K562 (cell line): Measurements from ENCODE around the gene ZBTB20. TPM values are rescaled to one million over a fixed set of nuclear protein-coding genes. Genes with fewer than 3 reads are reported as not detected.

ENCODE experiments used
- ATAC-seq: fragments of 200-7000 bp; cut with Tn5 transposase; 3 replicates; pipeline ENCODE4 v1.9.1; 2020; ENCODE audit warnings: moderate library complexity
- BruUV-seq: library from RNA; stranded (reverse); fragments of 400-500 nt; replicated peaks from 2 replicates; lab custom pipeline; 2021; lab: Mats Ljungman, UMichigan
- CTCF ChIA-PET: fragments of 300-600 bp; formaldehyde crosslinking; extraction: SDS; loops from one replicate; lab custom pipeline; 2021; ENCODE audit warnings: low intra/inter-chr PET ratio; lab: Yijun Ruan, JAX
- POLR2A ChIA-PET: fragments of 300-600, 350-650 bp; sonication (Branson Sonifier 250); formaldehyde crosslinking; extraction: SDS; loops from one replicate; lab custom pipeline; 2021; ENCODE audit warnings: antibody characterized with exemption, inconsistent platforms; lab: Yijun Ruan, JAX
- DNase-seq, 4 experiments: peaks; one replicate each; pipeline versions ENCODE4 v3.0.0 to v3.0.0-alpha.2; 2011 to 2018; ENCODE audit warnings: low spot score in 3 of 4, mixed read lengths in 3 of 4; ENCODE audit errors: extremely low read depth in 1 of 4
- FAIRE-seq: peaks from 2 replicates; lab custom pipeline; 2011; peaks lifted over from hg19 to GRCh38; lab: Jason Lieb, UNC
- H2AFZ ChIP-seq: 2 replicates; pipeline ENCODE4 v1.6.0; 2011; ENCODE audit warnings: low read depth, low read length, control low read depth, inconsistent platforms
- H3K27ac ChIP-seq: fragments of 200-600 bp; 3 replicates; pipeline ENCODE4 v1.8.0; 2011; ENCODE audit warnings: low read depth, mild to moderate bottlenecking, control low read depth, inconsistent platforms, low read length, moderate library complexity, mixed read lengths; ENCODE audit errors: extremely low read depth
- H3K27me3 ChIP-seq, 2 experiments: fragments of 300-600 bp in 1 of 2; 2 replicates in 1 of 2; 3 replicates in 1 of 2; pipeline versions ENCODE4 v1.6.0 to v1.8.0; 2011; ENCODE audit warnings: inconsistent platforms in 2 of 2, low read length in 2 of 2, mild to moderate bottlenecking in 1 of 2, mixed read lengths in 1 of 2, moderate library complexity in 1 of 2; ENCODE audit not compliant: control insufficient read depth in 2 of 2, insufficient read depth in 2 of 2
- H3K36me3 ChIP-seq: fragments of 300-600 bp; 3 replicates; pipeline ENCODE4 v1.8.0; 2011; ENCODE audit warnings: mild to moderate bottlenecking, low read length, inconsistent platforms; ENCODE audit not compliant: control insufficient read depth, insufficient read depth
- H3K4me1 ChIP-seq, 2 experiments: fragments of 200-600 bp in 1 of 2; replicated peaks in 1 of 2; 2 replicates in 1 of 2; 3 replicates in 1 of 2; pipeline versions ENCODE4 v1.5.1 to v1.8.0; 2011; ENCODE audit warnings: inconsistent platforms in 2 of 2, low read length in 2 of 2, mild to moderate bottlenecking in 1 of 2, mixed read lengths in 1 of 2, moderate library complexity in 1 of 2; ENCODE audit not compliant: control insufficient read depth in 2 of 2, insufficient read depth in 2 of 2
- H3K4me2 ChIP-seq: 2 replicates; pipeline ENCODE4 v1.6.1; 2011; ENCODE audit warnings: low read length, control low read depth, inconsistent platforms, mixed read lengths; ENCODE audit not compliant: insufficient read depth
- H3K4me3 ChIP-seq: fragments of 200-600 bp; sonication (generic), shearing (Covaris generic); 2 replicates; pipeline ENCODE4 v1.5.1; 2016; ENCODE audit warnings: control low read depth, inconsistent platforms
- H3K79me2 ChIP-seq: fragments of 200-600 bp; 3 replicates; pipeline ENCODE4 v1.8.0; 2011; ENCODE audit warnings: low read length, inconsistent platforms; ENCODE audit not compliant: control insufficient read depth, insufficient read depth
- H3K9ac ChIP-seq, 2 experiments: 2 replicates each; pipeline versions ENCODE4 v1.6.0 to v1.6.1; 2011; ENCODE audit warnings: low read depth in 2 of 2, low read length in 2 of 2, control low read depth in 1 of 2, inconsistent platforms in 1 of 2, mild to moderate bottlenecking in 1 of 2, mixed read lengths in 1 of 2; ENCODE audit not compliant: insufficient read depth in 1 of 2
- H3K9me1 ChIP-seq: one replicate; pipeline ENCODE4 v1.6.0; 2011; ENCODE audit warnings: inconsistent platforms, mild to moderate bottlenecking, low read length, moderate library complexity; ENCODE audit not compliant: control insufficient read depth, insufficient read depth
- H3K9me3 ChIP-seq: replicated peaks from 2 replicates; pipeline ENCODE4 v1.5.1; 2011; ENCODE audit warnings: low read depth, low read length, inconsistent platforms; ENCODE audit not compliant: control insufficient read depth, insufficient read depth
- H4K20me1 ChIP-seq: replicated peaks from 2 replicates; pipeline ENCODE4 v1.6.1; 2011; ENCODE audit warnings: low read length, inconsistent platforms, mixed read lengths; ENCODE audit not compliant: control insufficient read depth, insufficient read depth
- SAFB2 ChIP-seq: fragments of 200-400 bp; formaldehyde crosslinking; IDR thresholded peaks from 2 replicates; pipeline ENCODE4 v1.6.1; 2018; ENCODE audit warnings: borderline replicate concordance, low read length, low read depth, moderate library complexity; ENCODE audit not compliant: severe bottlenecking
- ZNF507 ChIP-seq: conservative IDR thresholded peaks from 2 replicates; pipeline ENCODE4 v1.6.1; 2017; ENCODE audit warnings: missing genetic modification characterization, missing compliant biosample characterization
- ZNF695 ChIP-seq: fragments of 450-650 bp; formaldehyde crosslinking; IDR thresholded peaks from 2 replicates; pipeline ENCODE4 v1.4.0; 2020; ENCODE audit warnings: mild to moderate bottlenecking, moderate library complexity
- WGBS: fragments of 100-300 bp; shearing (Covaris generic); methylation state at CpG from one replicate; pipeline ENCODE4 v1.1.6; 2016; ENCODE audit warnings: low coverage, mixed read lengths; ENCODE audit not compliant: insufficient coverage; ENCODE audit errors: missing lambda C conversion rate; 5-methylcytosine and 5-hydroxymethylcytosine counted together
- in situ Hi-C: fragments of 300-500 bp; cut with MboI; formaldehyde crosslinking; loops from 4 replicates; pipeline ENCODE4 v1.15.0; 2018; ENCODE audit warnings: inconsistent platforms, mixed read lengths
- intact Hi-C: fragments of 100-400 bp; cut with micrococcal nuclease; formaldehyde crosslinking; loops from 2 replicates; pipeline ENCODE4 v1.14.2; 2022
- polyA plus RNA-seq, 8 experiments: library from polyadenylated mRNA; depleted of rRNA in 4 of 8; stranded (reverse) in 5 of 8; unstranded in 3 of 8; fragments of >200 nt; fragmentation: Nextera tagmentation in 2 of 8; fragmentation: Illumina TruSeq in 1 of 8; extraction: Ambion mirVana in 2 of 8; extraction: Trizol in 1 of 8; gene quantifications; 2 replicates each; pipeline versions ENCODE4 v1.2.1 to v1.2.3, GENCODE V29; 2011 to 2014; ENCODE audit warnings: inconsistent platforms in 1 of 8, missing spikeins in 1 of 8
- total RNA-seq, 7 experiments: library from RNA; depleted of rRNA in 6 of 7; stranded (reverse); fragments of >200 nt in 6 of 7; fragmentation: Illumina TruSeq in 2 of 7; extraction: Trizol in 2 of 7; gene quantifications; 2 replicates each; pipeline versions ENCODE4 v1.2.1 to v1.2.3, GENCODE V29; 2011 to 2021; ENCODE audit warnings: low replicate concordance in 1 of 7

Gene ZBTB20
- total and polyA plus RNA-seq, 9 of the 15 experiments (the other 6 are each of a cell fraction or from before 2014, with no cell fraction given) = 0.17 to 1.7 (median 0.45) TPM

DNA sequence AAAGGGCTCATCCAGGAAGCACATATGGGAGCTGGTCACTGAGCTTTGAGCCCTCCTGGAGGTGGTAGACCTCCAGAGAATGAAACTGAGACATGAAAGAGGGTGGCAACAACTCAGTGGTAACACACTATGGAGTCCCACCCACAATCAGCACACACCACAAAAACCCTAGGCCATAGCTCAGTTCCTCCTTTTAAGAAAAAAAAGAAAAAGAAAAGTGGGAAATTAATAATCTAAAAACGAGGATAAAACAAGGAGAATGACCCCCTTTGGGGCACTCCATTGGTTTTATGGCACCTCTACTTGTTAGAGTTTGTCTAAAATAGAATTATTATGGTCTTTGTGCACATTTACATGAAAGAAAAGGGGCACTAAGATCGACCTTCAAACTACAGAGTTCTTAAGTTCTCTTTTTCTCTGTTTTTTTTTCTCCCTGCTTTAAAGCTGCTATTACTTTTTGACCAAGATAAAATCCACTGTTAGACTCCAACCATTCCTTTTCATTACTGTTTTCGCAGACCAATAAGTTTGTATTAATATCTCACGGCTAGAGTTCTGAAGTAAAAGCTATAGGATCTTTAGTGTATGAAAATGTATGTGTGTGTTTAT is 40.2 kb upstream of the ZBTB20 start:
- no peak overlapping the region for H3K27ac ChIP-seq
- no TSS peak for BruUV-seq
- ChIA-PET POLR2A (no interaction called here), CTCF (no interaction called here)
- intact Hi-C loops (no loop called here), in situ Hi-C loops (no loop called here)
- H2AFZ ChIP-seq = no peak overlapping the region
- no peaks in the 10 kb centered on the region for H4K20me1 ChIP-seq
- no peak for FAIRE-seq
- no peak overlapping the region for H3K9ac ChIP-seq
- H3K9me1 ChIP-seq = no peaks in the 10 kb centered on the region
- no peak for TF ChIP-seq ZNF507
- H3K79me2 ChIP-seq = no peaks in the 10 kb centered on the region
- ATAC-seq = no peak
- WGBS = 5% methylated on average over 4 of the region's 4 CpGs
- H3K4me1 ChIP-seq = peaks cover 0 to 7% of the 10 kb centered on the region in 2 experiments; a peak in 2 of 5 replicates
- H3K36me3 ChIP-seq = no peaks in the 10 kb centered on the region
- no peaks in the 10 kb centered on the region for H3K9me3 ChIP-seq
- no peaks in the 10 kb centered on the region for H3K27me3 ChIP-seq
- H3K4me3 ChIP-seq = no peak overlapping the region
- DNase-seq = no peak
- no peak overlapping the region for H3K4me2 ChIP-seq

DNA sequence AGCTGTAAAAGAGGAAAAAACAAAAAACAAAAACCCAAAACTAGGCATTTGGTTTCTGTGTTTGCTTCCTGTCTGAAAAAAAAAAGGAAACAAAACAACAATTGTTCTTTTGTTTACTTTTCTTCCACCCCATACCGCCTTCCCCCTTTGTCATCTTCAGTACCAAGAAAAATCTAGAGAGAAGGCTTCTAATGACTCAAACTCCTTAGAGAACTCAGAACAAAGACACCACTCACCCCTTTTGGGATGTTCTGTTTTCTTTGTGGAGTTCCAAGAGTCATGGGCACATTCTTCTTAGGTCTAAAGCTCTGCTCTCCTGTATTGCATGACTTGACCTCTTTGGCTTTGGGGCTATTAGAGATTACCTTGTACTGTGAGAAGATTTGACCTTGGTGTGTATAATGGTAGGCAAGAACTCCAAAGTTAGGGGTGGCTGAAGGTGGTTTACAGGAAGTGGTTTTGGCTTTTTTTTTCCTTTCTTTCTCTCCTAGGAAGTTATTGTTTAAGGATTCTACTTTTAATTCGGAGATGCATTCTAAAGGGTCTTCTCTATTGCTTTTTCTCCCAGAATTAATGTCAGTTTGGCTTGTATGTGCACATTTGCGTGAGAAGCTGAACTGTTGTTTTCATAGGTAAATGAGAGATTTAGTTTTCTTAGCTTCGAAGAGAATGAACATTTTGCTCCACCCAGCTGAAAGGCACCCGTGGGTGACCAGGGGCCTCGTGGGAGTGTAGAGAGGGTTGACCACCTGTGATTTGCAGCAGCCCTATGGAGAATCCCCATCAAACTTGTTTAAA is 39.5 kb upstream of the ZBTB20 start:
- Histone ChIP-seq H3K27ac (no peak overlapping the region), H3K9me3 (no peaks in the 10 kb centered on the region), H3K4me3 (no peak overlapping the region), H3K79me2 (no peaks in the 10 kb centered on the region), H3K4me2 (no peak overlapping the region), H4K20me1 (no peaks in the 10 kb centered on the region), H3K9ac (no peak overlapping the region), H2AFZ (no peak overlapping the region), H3K27me3 (no peaks in the 10 kb centered on the region), H3K9me1 (no peaks in the 10 kb centered on the region), H3K4me1 (peaks cover 0 to 7% of the 10 kb centered on the region in 2 experiments; a peak in 2 of 5 replicates), H3K36me3 (no peaks in the 10 kb centered on the region)
- FAIRE-seq (no peak), ATAC-seq (no peak), DNase-seq (no peak)
- ChIA-PET CTCF (no interaction called here), POLR2A (no interaction called here)
- no TSS peak for BruUV-seq
- WGBS = 15% methylated on average over 6 of the region's 6 CpGs
- in situ Hi-C loops (no loop called here), intact Hi-C loops (no loop called here)
- TF ChIP-seq SAFB2 = no peak
- no peak for TF ChIP-seq ZNF695
